BLaER1 (cell line): ENCODE results near the gene TMEM259.

Experiments
- H3K27ac ChIP-seq: shearing (Covaris generic); formaldehyde crosslinking; 2 replicates; pipeline ENCODE4 v1.8.1; 2022
- H3K27me3 ChIP-seq: shearing (Covaris generic); formaldehyde crosslinking; 2 replicates; pipeline ENCODE4 v1.8.1; 2022
- H3K36me3 ChIP-seq: shearing (Covaris generic); formaldehyde crosslinking; 2 replicates; pipeline ENCODE4 v1.8.1; 2022
- H3K4me1 ChIP-seq: shearing (Covaris generic); formaldehyde crosslinking; 2 replicates; pipeline ENCODE4 v1.8.1; 2022
- H3K4me2 ChIP-seq: shearing (Covaris generic); formaldehyde crosslinking; 2 replicates; pipeline ENCODE4 v1.8.1; 2022
- H3K4me3 ChIP-seq: shearing (Covaris generic); formaldehyde crosslinking; 2 replicates; pipeline ENCODE4 v1.8.1; 2022
- H3K9ac ChIP-seq: shearing (Covaris generic); formaldehyde crosslinking; 2 replicates; pipeline ENCODE4 v1.8.1; 2022
- H3K9me3 ChIP-seq: shearing (Covaris generic); formaldehyde crosslinking; 2 replicates; pipeline ENCODE4 v1.8.1; 2022
- H4K20me1 ChIP-seq: shearing (Covaris generic); formaldehyde crosslinking; 2 replicates; pipeline ENCODE4 v1.8.1; 2022
- Cebpa-rat ChIP-seq: shearing (Covaris generic); IDR thresholded peaks from 2 replicates; pipeline ENCODE4 v1.8.1; 2022

TMEM259 gene

DNA sequence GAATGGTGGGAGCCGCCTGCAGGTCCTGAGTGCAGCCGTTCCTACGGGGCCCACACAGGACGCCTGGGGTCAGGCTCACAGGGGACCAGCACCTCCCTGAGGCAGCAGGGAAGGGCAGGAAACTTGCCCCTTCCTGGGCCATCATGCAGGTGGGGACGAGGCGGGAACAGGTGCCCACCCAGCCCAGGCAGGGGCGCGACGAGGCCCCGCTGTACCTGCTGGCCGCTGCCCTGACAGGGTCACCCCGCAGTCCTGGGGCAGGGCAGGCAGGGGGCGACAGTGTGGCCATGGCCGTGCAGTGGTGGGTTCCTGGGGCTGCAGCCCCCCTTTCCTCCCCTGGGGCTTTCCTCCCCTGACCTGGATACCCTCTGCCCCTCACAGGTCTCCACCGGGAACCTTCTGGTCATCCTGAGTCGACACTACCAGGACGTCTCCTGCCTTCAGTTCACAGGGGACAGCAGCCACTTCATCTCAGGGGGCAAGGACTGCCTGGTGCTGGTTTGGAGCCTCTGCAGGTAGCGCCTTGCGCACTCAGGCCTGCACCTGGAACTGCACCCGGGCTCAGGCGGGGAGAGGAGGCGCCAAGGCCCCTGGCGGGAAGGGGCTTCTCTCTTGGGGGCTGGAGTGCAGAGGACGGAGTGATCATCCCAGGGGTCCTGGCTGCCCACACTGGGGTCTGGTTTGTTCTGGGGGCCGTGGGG lies 31.4 kb downstream of the TMEM259 start:
- Histone ChIP-seq H4K20me1 (peaks cover 76% of the 10 kb centered on the region), H3K36me3 (peaks cover 81% of the 10 kb centered on the region), H3K4me2 (peak overlapping the region; percentile 39), H3K9ac (no peak overlapping the region), H3K4me1 (peaks cover 37% of the 10 kb centered on the region), H3K27ac (no peak overlapping the region), H3K9me3 (no peaks in the 10 kb centered on the region), H3K27me3 (peaks cover 2% of the 10 kb centered on the region; the same call in 1 of the 2 replicates), H3K4me3 (no peak overlapping the region)
- no peak for TF ChIP-seq Cebpa-rat

DNA sequence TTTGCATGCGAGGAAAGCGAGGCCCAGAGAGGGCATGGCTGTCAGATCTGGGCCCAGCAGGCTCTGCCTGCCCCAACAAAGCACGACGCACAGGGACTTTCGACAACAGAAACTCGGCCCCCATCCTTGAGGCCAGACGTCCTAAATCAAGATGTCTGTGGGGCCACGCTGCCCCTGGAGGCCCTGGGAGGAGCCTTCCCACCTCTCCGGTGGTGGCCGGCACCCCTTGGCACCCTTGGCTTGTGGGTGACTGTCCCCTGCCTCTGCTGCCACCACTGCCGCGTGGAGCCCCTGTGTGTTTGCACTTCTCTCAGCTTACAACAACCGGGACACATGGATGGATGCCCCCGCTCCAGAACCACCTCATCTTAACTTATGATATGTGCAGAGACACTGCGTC lies 32.4 kb downstream of the TMEM259 start:
- Histone ChIP-seq H3K9ac (no peak overlapping the region), H3K36me3 (peaks cover 71% of the 10 kb centered on the region), H3K27me3 (no peaks in the 10 kb centered on the region), H4K20me1 (peaks cover 66% of the 10 kb centered on the region), H3K4me1 (peaks cover 38% of the 10 kb centered on the region), H3K9me3 (no peaks in the 10 kb centered on the region), H3K4me2 (peak overlapping the region; percentile 39; the same call in 1 of the 2 replicates), H3K4me3 (no peak overlapping the region), H3K27ac (no peak overlapping the region)
- TF ChIP-seq Cebpa-rat: no peak

- H3K27me3 ChIP-seq: no peaks in the 10 kb centered on the region
- no peak for TF ChIP-seq Cebpa-rat
- H3K27ac ChIP-seq: no peak overlapping the region
- H3K36me3 ChIP-seq: peaks cover 67% of the 10 kb centered on the region
- H3K4me1 ChIP-seq: peaks cover 42% of the 10 kb centered on the region
- no peaks in the 10 kb centered on the region for H3K9me3 ChIP-seq
- H3K4me2 ChIP-seq: 0 out of 2 replicates have a peak overlapping the region, but pooled peaks have one; percentile 39
- no peak overlapping the region for H3K9ac ChIP-seq
- peaks cover 61% of the 10 kb centered on the region for H4K20me1 ChIP-seq
- H3K4me3 ChIP-seq: no peak overlapping the region
Measured at GRCh38 chr19:988081-988480, 32.8 kb downstream of the TMEM259 start.

- H3K36me3 ChIP-seq: peaks cover 53% of the 10 kb centered on the region
- peaks cover 48% of the 10 kb centered on the region for H4K20me1 ChIP-seq
- H3K4me1 ChIP-seq: peaks cover 51% of the 10 kb centered on the region
- TF ChIP-seq Cebpa-rat: no peak
- H3K27ac ChIP-seq: no peak overlapping the region
- H3K27me3 ChIP-seq: no peaks in the 10 kb centered on the region
- no peak overlapping the region for H3K4me3 ChIP-seq
- no peaks in the 10 kb centered on the region for H3K9me3 ChIP-seq
- no peak overlapping the region for H3K9ac ChIP-seq
- no peak overlapping the region for H3K4me2 ChIP-seq
Measured at GRCh38 chr19:986083-986482, 34.8 kb downstream of the TMEM259 start.

DNA sequence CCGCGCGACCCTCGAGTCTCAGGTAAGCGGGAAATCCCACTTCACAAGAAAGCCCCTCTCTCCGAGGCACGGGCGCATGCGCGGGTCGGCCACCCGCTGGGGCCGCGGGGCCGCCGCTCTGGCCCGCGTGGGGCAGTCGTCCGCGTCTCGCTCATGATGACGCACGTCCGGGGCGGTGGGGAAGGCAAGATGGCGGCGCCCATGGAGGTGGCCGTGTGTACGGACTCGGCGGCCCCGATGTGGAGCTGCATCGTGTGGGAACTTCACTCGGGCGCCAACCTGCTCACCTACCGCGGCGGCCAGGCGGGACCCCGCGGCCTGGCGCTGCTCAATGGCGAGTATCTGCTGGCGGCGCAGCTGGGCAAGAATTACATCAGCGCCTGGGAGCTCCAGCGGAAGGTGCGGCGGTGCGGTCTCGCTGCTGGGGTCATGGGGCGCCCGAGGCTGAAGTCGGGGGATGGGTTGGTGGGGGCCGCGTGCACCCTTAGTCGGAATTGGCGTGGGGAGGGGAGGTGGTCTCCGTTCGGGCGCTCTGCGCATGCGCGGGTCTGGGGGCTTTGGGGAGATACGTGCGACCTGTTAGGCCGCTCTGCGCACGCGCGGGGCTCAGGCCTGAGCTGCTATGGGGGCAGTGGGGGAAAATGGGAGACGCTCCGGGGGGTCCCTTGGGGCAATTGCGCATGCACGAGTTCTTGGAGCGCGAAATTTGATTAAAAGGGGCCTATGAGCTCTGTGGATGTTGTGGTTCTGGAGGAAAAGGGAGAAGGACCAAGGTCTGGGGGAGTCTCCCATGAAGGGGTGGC lies 36.6 kb downstream of the TMEM259 start, which contains the start of gene WDR18:
Gene WDR18 (plus strand): TSS at position 181 of the 803 bp plus-strand sequence. CDS start 9 bp downstream, at position 190.
- Histone ChIP-seq H3K4me1 (peaks cover 56% of the 10 kb centered on the region), H3K4me2 (peak within 1 kb of the TSS; percentile 93), H4K20me1 (peaks cover 40% of the 10 kb centered on the region), H3K4me3 (peak within 1 kb of the TSS; percentile 90), H3K9me3 (no peaks in the 10 kb centered on the region), H3K36me3 (peaks cover 36% of the 10 kb centered on the region), H3K27me3 (no peaks in the 10 kb centered on the region), H3K9ac (peak within 1 kb of the TSS; percentile 93), H3K27ac (peak within 1 kb of the TSS; percentile 92)
- TF ChIP-seq Cebpa-rat: no peak

- Histone ChIP-seq H4K20me1 (peaks cover 29% of the 10 kb centered on the region), H3K27me3 (no peaks in the 10 kb centered on the region), H3K4me2 (peak overlapping the region; percentile 93), H3K9ac (no peak overlapping the region), H3K4me1 (peaks cover 41% of the 10 kb centered on the region), H3K4me3 (peak overlapping the region; percentile 36; the same call in 1 of the 2 replicates), H3K27ac (no peak overlapping the region), H3K9me3 (no peaks in the 10 kb centered on the region), H3K36me3 (peaks cover 22% of the 10 kb centered on the region)
- no peak for TF ChIP-seq Cebpa-rat
Measured at GRCh38 chr19:982567-983170, 38.3 kb downstream of the TMEM259 start.

GRCh38 chr19:980133-980998 lies 40.6 kb downstream of the TMEM259 start:
- H3K36me3 ChIP-seq: no peaks in the 10 kb centered on the region
- H4K20me1 ChIP-seq: peaks cover 7% of the 10 kb centered on the region
- TF ChIP-seq Cebpa-rat: no peak
- no peaks in the 10 kb centered on the region for H3K9me3 ChIP-seq
- H3K27ac ChIP-seq: no peak overlapping the region
- no peak overlapping the region for H3K4me2 ChIP-seq
- H3K4me3 ChIP-seq: no peak overlapping the region
- H3K27me3 ChIP-seq: no peaks in the 10 kb centered on the region
- H3K9ac ChIP-seq: no peak overlapping the region
- peaks cover 34% of the 10 kb centered on the region for H3K4me1 ChIP-seq

- no peak for TF ChIP-seq Cebpa-rat
- Histone ChIP-seq H3K9me3 (no peaks in the 10 kb centered on the region), H3K27ac (no peak overlapping the region), H3K4me3 (no peak overlapping the region), H3K4me1 (peaks cover 27% of the 10 kb centered on the region), H4K20me1 (no peaks in the 10 kb centered on the region), H3K36me3 (no peaks in the 10 kb centered on the region), H3K4me2 (no peak overlapping the region), H3K27me3 (no peaks in the 10 kb centered on the region), H3K9ac (no peak overlapping the region)
Measured at GRCh38 chr19:979318-979741, 41.6 kb downstream of the TMEM259 start.

DNA sequence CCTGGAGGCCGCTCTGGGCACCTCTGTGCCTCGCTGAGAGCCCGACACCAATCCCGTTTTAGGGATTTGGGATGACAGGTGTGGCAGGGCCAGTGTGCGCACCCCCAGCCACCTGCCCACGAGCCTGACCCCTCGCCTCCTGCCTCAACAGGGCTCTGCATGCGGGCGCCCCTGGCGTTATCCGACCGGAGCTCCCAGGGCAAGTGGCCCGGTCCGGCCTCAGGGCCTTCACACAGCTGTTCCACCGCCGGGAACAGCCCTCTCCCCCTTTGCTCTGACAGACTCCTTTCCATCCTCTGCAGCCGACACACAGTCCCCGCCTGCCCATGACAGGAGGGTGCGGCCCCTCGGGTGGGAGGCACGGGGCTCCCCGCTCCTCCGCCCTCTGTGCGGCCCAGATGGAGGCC lies 43.9 kb downstream of the TMEM259 start:
- Histone ChIP-seq H3K27ac (no peak overlapping the region), H3K4me3 (no peak overlapping the region), H3K36me3 (peaks cover 18% of the 10 kb centered on the region), H3K9ac (no peak overlapping the region), H4K20me1 (no peaks in the 10 kb centered on the region), H3K9me3 (no peaks in the 10 kb centered on the region), H3K4me2 (no peak overlapping the region), H3K27me3 (no peaks in the 10 kb centered on the region), H3K4me1 (0 out of 2 replicates have a peak, but pooled peaks cover 8% of the 10 kb centered on the region)
- TF ChIP-seq Cebpa-rat: no peak
